Stomach (tissue), 9 donors: ENCODE measurements around the gene LEMD2. TPM values are rescaled to one million over a fixed set of nuclear protein-coding genes. Genes with fewer than 3 reads are reported as not detected.

ENCODE experiments used
- DNase-seq, 2 donors: peaks; one replicate each; pipeline versions ENCODE4 v3.0.0 to v3.0.0-alpha.2; 2013 to 2019
- H3K27ac ChIP-seq, 5 donors: fragments of 200-600 bp in 4 of 5; sonication (generic) in 4 of 5; one replicate each; pipeline ENCODE4 v1.5.1; 2013 to 2019; ENCODE audit warnings: mild to moderate bottlenecking in 1 of 5, moderate library complexity in 1 of 5
- H3K27me3 ChIP-seq, 3 donors: fragments of 200-600 bp; sonication (generic); one replicate each; pipeline ENCODE4 v1.5.1; 2017 to 2019; ENCODE audit warnings: mixed run types in 1 of 3
- H3K36me3 ChIP-seq, 4 donors: fragments of 200-600 bp; sonication (generic); 1 replicate in 3 of 4; 2 replicates in 1 of 4; pipeline ENCODE4 v1.5.1; 2016 to 2019
- H3K4me1 ChIP-seq, 4 donors: fragments of 200-600 bp; sonication (generic); one replicate each; pipeline ENCODE4 v1.5.1; 2016 to 2019
- H3K4me3 ChIP-seq, 4 donors: fragments of 200-600 bp; sonication (generic) in 3 of 4; one replicate each; pipeline ENCODE4 v1.5.1; 2016 to 2019; ENCODE audit warnings: mild to moderate bottlenecking in 1 of 4
- H3K9me3 ChIP-seq, 4 donors: fragments of 200-600 bp; sonication (generic); one replicate each; pipeline ENCODE4 v1.5.1; 2016 to 2019
- EP300 ChIP-seq: sonication (generic); formaldehyde crosslinking; IDR thresholded peaks from one replicate; pipeline ENCODE4 v1.6.1; 2017; ENCODE audit warnings: antibody characterized with exemption
- POLR2A ChIP-seq, 4 donors: fragments of 450-650 bp; IDR thresholded peaks; one replicate each; pipeline ENCODE4 v1.6.1; 2016; ENCODE audit warnings: antibody characterized with exemption in 4 of 4, control low read depth in 2 of 4, mild to moderate bottlenecking in 1 of 4, moderate library complexity in 1 of 4
- POLR2AphosphoS5 ChIP-seq, 3 donors: sonication (generic); formaldehyde crosslinking; IDR thresholded peaks; one replicate each; pipeline ENCODE4 v1.6.1; 2016; ENCODE audit warnings: antibody characterized with exemption in 3 of 3
- WGBS, 5 donors: extraction: QIAGEN DNeasy Blood & Tissue Kit in 3 of 5; methylation state at CpG; one replicate each; pipeline versions ENCODE4 v1.1.5 to v1.1.7; 2013 to 2018; 5-methylcytosine and 5-hydroxymethylcytosine counted together
- intact Hi-C: fragments of 100-400 bp; cut with DNase I; formaldehyde crosslinking; loops from one replicate; pipeline ENCODE4 v1.15.1; 2023; ENCODE audit warnings: low total_unique reads
- polyA plus RNA-seq, 3 donors: library from polyadenylated mRNA; stranded (reverse); fragments of 200-250 nt; gene quantifications; one replicate each; pipeline ENCODE4 v1.2.3, GENCODE V29; 2013
- total RNA-seq, 5 donors: library from RNA; depleted of rRNA; stranded (reverse); fragments of >200 nt; gene quantifications; one replicate each; pipeline versions ENCODE4 v1.1.0 to v1.2.3, GENCODE V29; 2014 to 2016
- TF ChIP-seq, protein P1 (sequence below), 7 experiments: fragments of 450-650 bp in 4 of 7; fragments of 200-600 bp in 3 of 7; sonication (generic) in 3 of 7; IDR thresholded peaks; one replicate each; pipeline ENCODE4 v1.5.1; 2016 to 2019; ENCODE audit warnings: antibody characterized with exemption in 7 of 7, control low read depth in 2 of 7, mild to moderate bottlenecking in 1 of 7
- donor health status: healthy with polysubstance abuse.
- donor health status: Bipolar disorder and iron deficiency.
- donor health status: healthy.

The LEMD2 gene
- total and polyA plus RNA-seq, 8 donors = 22.0 to 428 (median 54.2) TPM

DNA sequence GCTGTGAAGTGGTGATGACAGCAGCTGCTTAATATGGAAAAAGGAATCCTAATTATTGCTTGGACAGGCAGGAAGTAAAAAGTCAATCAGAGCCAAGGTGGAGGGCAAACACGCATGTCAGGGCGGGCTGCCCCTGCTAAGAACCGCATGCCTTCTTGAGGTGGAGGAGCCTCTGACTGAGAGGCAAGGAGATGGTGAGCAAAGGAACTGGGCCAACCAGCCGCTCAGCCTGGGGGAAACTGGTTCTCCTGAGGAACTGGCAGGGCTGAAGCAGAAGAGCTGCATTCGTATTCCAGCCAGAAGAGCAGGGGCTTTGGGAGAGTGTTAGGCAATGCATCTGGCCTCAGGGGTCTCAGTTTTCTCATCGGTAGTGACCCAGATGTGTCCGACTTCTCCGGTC lies 28.0 kb upstream of the LEMD2 start:
- Histone ChIP-seq H3K4me3 (no peak overlapping the region), H3K27me3 (peaks cover 0 to 44% (median 15%) of the 10 kb centered on the region in 3 donors), H3K4me1 (peaks cover 0 to 12% (median 11%) of the 10 kb centered on the region in 4 donors), H3K27ac (no peak overlapping the region), H3K9me3 (no peaks in the 10 kb centered on the region), H3K36me3 (no peaks in the 10 kb centered on the region)
- no peak for TF ChIP-seq EP300
- TF ChIP-seq POLR2AphosphoS5 (IDR thresholded peaks at IDR 0.05) = no peak
- TF ChIP-seq, protein P1, sequence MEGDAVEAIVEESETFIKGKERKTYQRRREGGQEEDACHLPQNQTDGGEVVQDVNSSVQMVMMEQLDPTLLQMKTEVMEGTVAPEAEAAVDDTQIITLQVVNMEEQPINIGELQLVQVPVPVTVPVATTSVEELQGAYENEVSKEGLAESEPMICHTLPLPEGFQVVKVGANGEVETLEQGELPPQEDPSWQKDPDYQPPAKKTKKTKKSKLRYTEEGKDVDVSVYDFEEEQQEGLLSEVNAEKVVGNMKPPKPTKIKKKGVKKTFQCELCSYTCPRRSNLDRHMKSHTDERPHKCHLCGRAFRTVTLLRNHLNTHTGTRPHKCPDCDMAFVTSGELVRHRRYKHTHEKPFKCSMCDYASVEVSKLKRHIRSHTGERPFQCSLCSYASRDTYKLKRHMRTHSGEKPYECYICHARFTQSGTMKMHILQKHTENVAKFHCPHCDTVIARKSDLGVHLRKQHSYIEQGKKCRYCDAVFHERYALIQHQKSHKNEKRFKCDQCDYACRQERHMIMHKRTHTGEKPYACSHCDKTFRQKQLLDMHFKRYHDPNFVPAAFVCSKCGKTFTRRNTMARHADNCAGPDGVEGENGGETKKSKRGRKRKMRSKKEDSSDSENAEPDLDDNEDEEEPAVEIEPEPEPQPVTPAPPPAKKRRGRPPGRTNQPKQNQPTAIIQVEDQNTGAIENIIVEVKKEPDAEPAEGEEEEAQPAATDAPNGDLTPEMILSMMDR (IDR thresholded peaks at IDR 0.05) = no peak
- no peak for TF ChIP-seq POLR2A (IDR thresholded peaks at IDR 0.05)
- 55 to 72% (median 62%) methylated on average over 8 of the region's 8 CpGs for WGBS, 5 donors
- no peak for DNase-seq
- intact Hi-C loops = no loop called here

DNA sequence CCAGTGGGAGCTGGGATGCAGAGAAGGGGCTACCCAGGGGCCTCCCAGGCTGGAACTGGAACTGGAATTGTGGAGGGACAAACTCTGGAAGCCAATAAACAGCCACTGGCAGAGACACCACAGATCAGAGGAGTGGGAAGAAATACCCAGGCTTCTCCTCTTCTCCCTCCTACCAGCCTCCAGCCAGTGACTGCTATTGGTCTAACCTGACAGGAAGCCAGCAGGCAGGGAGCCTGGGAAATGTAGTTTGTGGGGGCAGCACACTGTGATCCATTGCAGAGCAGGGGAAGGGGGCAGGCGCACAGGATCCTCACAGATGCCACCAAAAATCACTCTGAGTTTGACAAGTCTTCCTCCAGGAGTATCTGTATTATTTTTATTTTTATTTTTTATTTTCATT lies 26.9 kb upstream of the LEMD2 start:
- Histone ChIP-seq H3K27me3 (peaks cover 0 to 51% (median 19%) of the 10 kb centered on the region in 3 donors), H3K4me3 (no peak overlapping the region), H3K4me1 (peaks cover 0 to 12% (median 11%) of the 10 kb centered on the region in 4 donors), H3K36me3 (no peaks in the 10 kb centered on the region), H3K9me3 (no peaks in the 10 kb centered on the region), H3K27ac (no peak overlapping the region)
- peak in 1 of 2 donors; percentile 59 for DNase-seq
- intact Hi-C loops = no loop called here
- no peak for TF ChIP-seq EP300
- TF ChIP-seq POLR2A (IDR thresholded peaks at IDR 0.05) = no peak
- TF ChIP-seq POLR2AphosphoS5 (IDR thresholded peaks at IDR 0.05) = no peak
- TF ChIP-seq, protein P1 (IDR thresholded peaks at IDR 0.05) = no peak
- WGBS, 5 donors = 9 to 43% (median 40%) methylated on average over 1 of the region's 1 CpG

DNA sequence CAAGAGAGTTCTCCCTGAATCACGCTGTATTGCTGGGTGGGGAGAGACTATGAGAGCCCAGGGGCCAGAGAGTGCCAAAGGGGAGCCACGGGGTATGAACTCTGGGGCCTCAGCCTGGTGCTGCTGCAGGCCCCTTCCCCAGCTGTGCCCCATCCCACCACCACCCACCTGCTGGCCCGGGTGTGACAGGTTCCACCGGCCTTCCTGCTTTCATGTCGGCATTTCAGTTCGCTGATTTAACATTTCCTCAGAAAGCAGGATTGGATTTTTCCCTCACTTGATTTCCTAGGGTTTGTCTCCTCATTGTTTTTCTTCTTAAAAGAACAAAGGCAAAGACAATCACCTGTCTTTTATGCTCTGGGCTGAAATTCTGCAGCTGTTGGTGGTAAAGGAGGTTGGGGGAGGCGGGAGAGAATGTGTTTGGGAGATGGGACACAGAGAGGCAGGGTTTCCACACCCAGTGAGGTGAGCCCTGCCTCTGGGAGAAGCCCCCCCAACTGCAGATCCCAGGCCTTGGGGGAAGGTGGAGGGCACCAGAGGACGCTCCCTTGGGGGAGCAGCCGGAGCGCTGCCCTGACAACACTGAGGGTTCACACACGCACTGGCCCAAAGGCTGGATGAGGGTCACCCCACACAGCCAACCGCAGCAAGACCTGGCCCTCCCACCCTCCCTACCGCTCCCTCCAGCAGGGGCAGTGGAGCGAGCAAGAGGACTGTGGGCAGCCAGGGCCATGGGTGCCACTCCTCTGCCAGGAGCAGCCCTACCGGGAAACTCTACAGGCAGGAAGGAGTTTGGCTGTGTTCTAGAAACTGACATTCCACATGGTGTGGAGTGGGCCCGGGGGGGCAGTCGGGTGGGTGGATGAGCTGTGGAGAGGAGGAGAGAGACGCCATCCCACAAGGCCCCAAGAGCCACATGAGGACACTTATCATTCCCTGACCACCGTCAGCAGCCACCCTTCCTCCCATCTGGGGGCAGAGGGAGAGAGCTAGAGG lies 25.4 kb upstream of the LEMD2 start:
- H3K4me1 ChIP-seq = peaks cover 0 to 12% (median 11%) of the 10 kb centered on the region in 4 donors

DNA sequence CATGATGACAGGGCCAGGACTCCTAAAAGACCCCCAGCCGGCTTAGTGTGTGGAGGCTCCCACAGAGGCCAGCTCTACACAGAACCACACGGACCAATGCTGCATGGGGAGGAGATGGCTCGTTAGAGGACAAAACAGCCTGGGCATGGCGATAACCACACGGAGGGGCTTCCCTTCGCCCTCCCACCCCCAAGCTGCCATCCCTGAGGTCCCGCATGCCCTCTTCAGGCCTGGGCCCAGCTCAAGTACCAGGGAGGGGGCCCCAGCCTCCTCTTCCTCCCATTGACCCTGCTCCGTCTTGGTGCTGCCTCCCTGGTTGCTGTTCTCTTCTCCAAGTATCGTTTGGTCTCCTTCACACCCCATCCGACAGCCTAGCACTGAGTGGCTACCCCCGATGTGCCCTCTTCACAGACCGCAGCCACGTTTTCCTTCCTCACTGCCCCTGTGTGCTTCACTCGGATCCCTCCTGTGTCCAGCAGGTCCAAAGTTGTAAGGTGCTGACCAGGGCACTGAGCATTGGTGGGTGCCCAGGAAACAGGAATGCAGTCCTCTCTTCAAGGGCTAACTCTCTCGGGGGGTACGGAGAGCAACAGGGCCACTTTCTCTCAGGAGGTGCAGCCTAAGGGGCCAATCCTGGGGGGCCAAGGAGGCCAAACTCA lies 24.4 kb upstream of the LEMD2 start:
- H3K27me3 ChIP-seq = peaks cover 0 to 65% (median 19%) of the 10 kb centered on the region in 3 donors
- intact Hi-C loops = no loop called here
- H3K9me3 ChIP-seq = no peaks in the 10 kb centered on the region
- H3K4me1 ChIP-seq = peaks cover 0 to 12% (median 11%) of the 10 kb centered on the region in 4 donors
- WGBS, 5 donors = 55 to 70% (median 69%) methylated on average over 16 of the region's 16 CpGs
- no peaks in the 10 kb centered on the region for H3K36me3 ChIP-seq
- H3K4me3 ChIP-seq = no peak overlapping the region
- no peak for DNase-seq
- no peak overlapping the region for H3K27ac ChIP-seq
- no peak for TF ChIP-seq POLR2AphosphoS5 (IDR thresholded peaks at IDR 0.05)
- TF ChIP-seq POLR2A (IDR thresholded peaks at IDR 0.05) = no peak
- TF ChIP-seq EP300 = no peak

More for the DNA sequence above, 25.4 kb upstream of the LEMD2 start:
- intact Hi-C loops = no loop called here
- Histone ChIP-seq H3K27me3 (peaks cover 0 to 58% (median 19%) of the 10 kb centered on the region in 3 donors), H3K36me3 (no peaks in the 10 kb centered on the region), H3K9me3 (no peaks in the 10 kb centered on the region), H3K4me3 (no peak overlapping the region), H3K27ac (no peak overlapping the region)
- WGBS, 5 donors = 64 to 75% (median 67%) methylated on average over 15 to 19 of the region's 19 CpGs
- DNase-seq = no peak
- no peak for TF ChIP-seq POLR2AphosphoS5 (IDR thresholded peaks at IDR 0.05)
- TF ChIP-seq, protein P1 (IDR thresholded peaks at IDR 0.05) = no peak
- TF ChIP-seq EP300 = no peak
- TF ChIP-seq POLR2A (IDR thresholded peaks at IDR 0.05) = no peak
